HG03460 (cell line): ENCODE results near the gene DENND2D.
"Not testable (repeated sequence)": the region's sequence is repeated elsewhere in the genome, so short reads cannot be mapped to it uniquely, and the experiment has no call there.

Experiments
- ATAC-seq: cut with Tn5 transposase; IDR thresholded peaks from one replicate; pipeline ENCODE4 v1.9.1; 2021; ENCODE audit not compliant: unreplicated experiment

The DENND2D gene

DNA sequence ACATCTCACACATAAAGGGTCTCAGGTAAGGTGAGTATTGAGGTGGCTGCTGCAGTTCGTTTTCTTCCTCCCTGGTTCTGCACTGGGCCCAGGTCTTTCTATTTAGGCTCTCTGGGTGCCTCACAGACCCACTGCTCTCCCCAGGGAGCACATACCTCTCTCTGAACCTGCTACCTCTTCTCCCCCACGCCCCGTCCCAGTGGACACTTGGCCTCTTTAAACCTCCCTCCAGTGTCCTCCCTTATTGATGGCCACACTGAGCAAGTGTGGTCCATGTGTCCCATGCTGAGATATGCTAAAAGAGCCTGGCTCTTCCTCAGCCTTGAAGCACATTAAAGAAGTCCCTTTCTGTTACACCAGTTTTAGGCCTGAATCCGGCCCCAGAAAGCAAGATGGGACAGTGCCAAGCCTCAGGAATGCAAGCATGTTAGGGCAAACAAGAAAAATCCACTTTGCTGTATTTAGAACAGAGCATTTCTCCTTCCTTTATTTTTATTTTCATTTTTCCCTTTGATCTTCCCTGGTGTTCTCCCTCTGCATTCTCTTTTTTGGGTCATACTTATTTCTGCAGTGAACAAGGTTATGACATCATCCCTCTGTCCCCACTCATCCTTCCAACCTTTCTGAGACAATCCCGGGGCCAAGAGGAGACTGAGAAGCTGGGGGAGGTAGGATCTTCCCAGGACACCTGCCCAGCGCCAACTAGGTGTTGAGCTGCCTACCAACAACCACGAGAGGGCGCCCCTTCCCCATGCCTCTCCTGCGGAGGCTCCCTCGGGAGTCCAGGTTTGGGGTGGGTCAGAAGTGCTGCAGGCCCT, 22.1 kb upstream of the DENND2D start:
- ATAC-seq: peak; percentile 22

DNA sequence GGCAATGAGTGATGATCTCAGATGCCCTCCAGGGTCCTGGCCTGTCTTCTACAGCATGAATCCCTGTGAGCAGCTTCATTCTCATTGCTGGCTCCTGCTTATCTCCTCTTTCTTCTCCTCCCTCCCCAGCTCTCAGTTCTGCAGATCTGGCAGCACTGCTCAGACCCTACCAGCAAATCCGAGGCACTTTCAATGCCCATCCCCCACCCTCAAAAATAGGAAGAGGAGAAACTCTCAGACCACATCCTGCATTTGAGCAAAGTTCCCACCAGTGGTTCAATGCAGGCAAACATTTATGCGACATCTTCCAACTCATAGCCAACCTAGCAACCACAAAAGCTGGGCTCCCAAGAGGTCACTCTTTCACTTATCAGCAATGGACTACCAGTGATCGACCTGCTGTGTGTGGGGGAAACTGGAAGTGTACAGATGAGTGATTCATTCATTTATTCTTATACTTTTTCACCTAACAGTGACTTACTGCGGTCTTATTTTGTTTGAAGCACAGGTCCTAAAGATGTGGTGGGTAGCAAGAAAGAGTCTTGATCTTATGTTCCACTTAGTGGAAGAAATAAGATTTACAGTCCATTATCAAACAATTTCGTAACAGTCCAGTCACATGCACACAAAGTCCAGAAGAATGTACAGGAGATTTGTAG, 21.3 kb upstream of the DENND2D start:
- ATAC-seq: peak; percentile 58

- no peak for ATAC-seq
Observed at GRCh38 chr1:111221276-111221632, 20.8 kb upstream of the DENND2D start.

DNA sequence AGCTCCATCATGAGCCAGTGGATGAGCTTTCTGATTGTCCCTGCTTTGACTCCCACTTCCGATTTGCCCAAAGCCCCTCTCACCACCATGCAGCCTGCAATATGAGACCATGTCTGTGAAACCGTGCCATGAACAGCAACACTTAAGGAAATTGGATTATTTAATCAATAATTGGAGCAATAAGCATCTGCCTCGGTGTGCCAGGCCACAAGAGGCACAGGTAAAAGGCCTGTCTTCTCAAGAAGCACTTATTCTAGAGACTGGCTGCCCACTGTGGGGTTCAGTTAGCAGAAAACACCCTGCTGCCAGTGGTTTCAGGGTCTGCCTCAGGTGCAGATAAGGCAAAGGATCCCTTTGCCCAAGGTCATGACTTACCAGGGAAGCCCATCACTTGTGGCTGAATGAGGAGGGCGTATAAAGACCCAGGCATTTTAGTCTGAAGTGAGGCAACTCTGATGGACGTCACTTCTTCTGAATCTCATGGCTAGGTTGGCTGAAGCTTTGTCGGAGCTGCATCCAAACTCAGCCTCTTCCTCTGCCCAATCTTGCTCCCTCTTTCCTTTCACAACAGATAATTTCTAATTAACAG, 19.9 kb upstream of the DENND2D start:
- ATAC-seq: no peak

GRCh38 chr1:111219557-111220286, 19.3 kb upstream of the DENND2D start:
- ATAC-seq: peak; percentile 33

GRCh38 chr1:111218701-111219556, 18.5 kb upstream of the DENND2D start:
- ATAC-seq: no peak

DNA sequence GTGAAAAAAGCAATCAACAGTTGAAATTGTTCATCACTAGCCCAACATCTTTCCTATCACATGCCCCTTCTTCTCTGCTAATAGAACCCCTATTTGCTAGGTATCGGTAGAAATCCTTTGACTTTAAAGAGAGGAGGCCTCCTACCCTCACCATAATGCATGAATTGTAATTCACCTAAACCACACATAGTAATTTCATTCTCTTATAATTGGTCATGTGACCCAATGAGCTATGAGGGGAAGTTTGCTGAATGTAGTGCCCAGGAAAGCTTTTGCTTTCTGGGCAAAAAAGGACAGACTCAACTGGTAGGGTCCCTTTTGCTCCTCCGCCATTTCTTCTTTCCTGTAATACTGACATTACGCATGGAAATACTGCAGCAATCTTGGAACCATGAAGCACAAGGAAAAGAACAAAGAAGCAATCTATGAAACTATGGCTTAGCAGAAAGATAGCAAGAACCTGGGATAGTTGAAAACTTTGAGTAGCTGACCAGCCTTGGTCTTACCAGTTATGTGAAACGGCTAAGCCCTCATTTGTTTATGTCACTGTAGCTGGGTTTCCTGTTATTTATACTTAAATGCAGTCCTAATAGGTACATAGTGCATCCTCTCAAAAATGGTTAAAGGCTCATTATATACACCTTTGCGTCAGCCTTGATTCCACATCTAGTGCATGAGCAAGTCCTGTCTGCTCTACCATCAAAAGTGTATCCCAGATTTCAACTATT, 16.9 kb upstream of the DENND2D start:
- ATAC-seq: no peak

DNA sequence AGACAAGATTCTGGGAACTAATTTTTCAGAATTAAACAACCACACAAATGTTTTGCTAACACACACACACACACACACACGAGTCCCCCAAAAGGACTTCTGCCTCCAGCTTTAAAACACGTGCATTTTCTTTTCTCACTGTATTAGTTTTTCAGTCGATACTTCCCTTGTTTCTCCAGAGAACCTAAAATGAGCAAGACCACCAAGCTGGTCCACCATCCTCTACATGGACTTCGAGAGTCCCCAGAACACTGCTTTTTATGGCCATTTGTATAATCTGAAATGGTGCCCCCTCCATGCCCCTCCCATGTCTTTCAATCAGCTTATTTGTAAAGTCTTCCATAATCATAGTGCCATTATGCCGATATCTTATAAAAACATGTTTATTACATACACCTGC, 16.3 kb upstream of the DENND2D start:
- ATAC-seq: no peak

DNA sequence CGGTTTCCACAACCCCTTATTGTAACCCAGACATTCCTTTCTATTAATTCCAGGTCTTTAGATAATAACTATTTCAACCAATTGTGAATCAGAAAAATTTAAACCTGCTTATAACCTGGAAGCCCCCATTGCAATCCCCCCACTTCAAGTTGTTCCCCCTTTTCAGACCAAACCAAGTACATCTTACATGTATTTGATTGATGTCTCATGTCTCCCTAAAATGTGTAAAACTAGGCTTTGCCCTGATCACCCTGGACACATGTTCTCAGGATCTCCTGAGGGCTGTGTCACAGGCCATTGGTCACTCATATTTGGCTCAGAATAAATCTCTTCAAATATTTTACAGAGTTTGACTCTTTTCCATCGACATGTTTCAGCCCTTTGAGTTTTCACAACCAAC, 14.8 kb upstream of the DENND2D start:
- not testable (repeated sequence) for ATAC-seq

- no peak for ATAC-seq
Observed at GRCh38 chr1:111214884-111215283, 14.4 kb upstream of the DENND2D start.

- ATAC-seq: no peak
Observed at GRCh38 chr1:111214074-111214801, 13.8 kb upstream of the DENND2D start.

DNA sequence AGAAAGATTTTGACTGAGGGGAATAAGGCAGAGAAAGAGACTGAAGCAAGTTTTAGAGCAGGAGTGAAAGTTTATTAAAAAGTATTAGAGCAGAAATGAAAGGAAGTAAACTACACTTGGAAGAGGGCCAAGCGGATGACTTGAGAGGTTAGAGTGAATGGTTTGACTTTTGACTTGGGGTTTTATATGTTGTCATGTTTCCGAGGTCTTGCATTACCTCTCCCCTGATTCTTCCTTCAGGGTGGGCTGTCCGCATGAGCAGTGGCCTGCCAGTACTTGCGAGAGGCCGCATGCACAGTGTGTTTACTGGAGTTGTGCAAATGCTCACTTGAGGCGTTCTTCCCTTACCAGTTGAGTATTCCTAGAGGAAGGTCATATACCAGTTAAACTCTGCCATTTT, 13.0 kb upstream of the DENND2D start:
- no peak for ATAC-seq

- no peak for ATAC-seq
Observed at GRCh38 chr1:111212634-111213335, 12.3 kb upstream of the DENND2D start.

DNA sequence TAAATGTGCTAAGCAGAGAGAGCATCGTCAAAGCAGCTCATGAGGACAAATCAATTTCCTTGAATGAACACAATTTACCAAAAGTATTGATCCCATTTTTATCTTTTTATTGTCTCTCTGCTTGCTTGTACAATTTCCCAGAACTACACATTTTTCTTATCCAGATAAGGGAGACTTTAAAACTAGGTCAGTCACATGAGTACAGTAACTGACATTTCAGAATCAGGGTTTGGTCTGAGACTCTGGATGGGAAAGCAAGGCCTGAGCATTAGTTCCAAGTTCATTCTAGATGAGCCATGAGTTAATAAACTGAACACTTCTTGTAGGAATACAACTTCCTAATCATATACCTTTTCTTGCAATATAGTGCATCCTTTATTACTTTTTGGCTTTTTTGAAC, 11.5 kb upstream of the DENND2D start:
- ATAC-seq: no peak

DNA sequence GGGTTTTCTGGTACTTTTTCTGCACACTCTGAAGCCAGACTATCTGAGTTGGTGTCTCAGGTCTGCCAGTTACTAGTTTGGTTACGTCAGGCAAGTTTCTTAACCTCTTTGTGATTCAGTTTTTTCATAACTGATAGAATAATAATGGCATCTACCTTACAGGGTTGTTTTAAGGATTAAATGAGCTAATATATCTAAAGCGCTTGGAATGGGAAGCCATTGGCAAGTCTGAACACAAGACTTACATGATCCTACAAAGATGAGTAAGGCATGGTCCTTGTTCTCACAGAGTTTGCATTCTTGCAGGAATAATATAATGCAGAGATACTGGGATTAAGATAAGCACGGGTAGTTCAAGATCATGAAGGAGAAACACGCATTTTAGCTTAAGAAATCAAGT, 9.2 kb upstream of the DENND2D start:
- no peak for ATAC-seq

GRCh38 chr1:111208921-111209320, 8.5 kb upstream of the DENND2D start:
- no peak for ATAC-seq

DNA sequence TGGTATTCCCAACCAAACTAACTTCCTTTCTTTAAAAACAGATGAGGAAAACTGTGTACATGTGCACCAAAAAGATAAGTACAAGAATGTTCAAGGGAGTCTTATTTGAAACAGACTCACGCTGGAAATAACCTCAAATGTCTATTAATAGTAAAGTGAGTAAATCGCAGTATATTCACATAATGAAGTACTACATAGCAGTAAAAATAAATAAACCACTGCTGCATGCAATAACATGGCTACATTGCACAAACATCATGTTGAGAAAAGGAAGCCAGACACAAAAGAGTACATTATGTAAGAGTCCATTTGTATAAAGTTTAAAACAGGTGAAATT, 5.2 kb upstream of the DENND2D start:
- ATAC-seq: no peak

- ATAC-seq: no peak
Observed at GRCh38 chr1:111204983-111205713, 4.7 kb upstream of the DENND2D start.
